Left hindlimb (tissue), 1 donor: ENCODE measurements around the gene PPP1R15A.
A peak's percentile ranks its signal among the peaks of the same experiment; 100 is the strongest.
"Not testable (repeated sequence)": the region's sequence is repeated elsewhere in the genome, so short reads cannot be mapped to it uniquely, and the experiment has no call there.

ENCODE experiments used
- DNase-seq: peaks from one replicate; pipeline ENCODE4 v3.0.0-alpha.2; 2018

Gene PPP1R15A

DNA sequence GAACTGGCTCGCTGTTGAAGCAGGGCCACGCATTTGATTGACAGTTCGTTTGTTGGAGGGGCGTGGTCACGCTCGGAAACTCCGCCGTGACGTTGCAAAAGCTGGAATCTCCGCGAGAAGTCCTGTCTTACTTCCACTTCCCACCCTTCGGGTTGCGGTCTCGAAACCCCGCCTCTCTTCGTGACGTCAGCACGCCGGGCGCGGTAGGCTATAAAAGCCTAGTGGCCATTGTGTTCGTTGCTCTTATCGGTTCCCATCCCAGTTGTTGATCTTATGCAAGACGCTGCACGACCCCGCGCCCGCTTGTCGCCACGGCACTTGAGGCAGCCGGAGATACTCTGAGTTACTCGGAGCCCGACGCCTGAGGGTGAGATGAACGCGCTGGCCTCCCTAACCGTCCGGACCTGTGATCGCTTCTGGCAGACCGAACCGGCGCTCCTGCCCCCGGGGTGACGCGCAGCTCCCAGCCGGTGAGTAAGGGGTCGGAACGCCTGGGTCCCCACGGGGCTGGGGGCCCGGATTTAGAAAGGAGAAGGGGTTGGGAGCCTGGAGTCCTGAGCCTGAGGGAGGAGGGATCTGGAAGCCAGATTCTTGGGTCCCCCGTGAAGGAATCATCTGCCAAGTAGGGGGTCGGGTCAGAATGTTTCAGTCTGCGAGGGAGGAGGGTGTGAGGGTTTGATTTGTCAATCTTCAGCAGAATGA lies at the start of gene PPP1R15A:
TSS of gene PPP1R15A (plus strand) at position 240 of the 702 bp plus-strand sequence. CDS start 813 bp downstream, outside the sequence.
- peak; percentile 99 for DNase-seq

DNA sequence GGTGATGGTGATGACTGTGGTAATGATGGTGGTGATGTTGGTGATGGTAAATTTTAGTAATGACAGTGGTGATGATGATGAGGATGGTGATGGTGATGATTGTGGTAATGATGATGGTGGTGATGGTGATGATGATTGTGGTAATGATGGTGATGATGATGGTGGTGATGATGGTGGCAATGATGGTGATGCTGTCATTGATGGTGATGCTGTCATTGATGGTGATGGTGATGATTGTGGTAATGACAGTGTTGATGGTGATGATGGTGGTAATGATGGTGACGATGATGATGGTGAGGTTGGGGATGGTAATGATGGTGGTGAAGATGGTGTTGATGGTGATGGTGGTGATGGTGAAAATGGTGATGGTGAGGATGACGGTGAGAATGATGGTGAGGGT lies 49.7 kb upstream of the PPP1R15A start:
- no peak for DNase-seq

GRCh38 chr19:48826606-48827020 lies 45.6 kb upstream of the PPP1R15A start:
- no peak for DNase-seq

- no peak for DNase-seq
Observed at GRCh38 chr19:48830088-48830487, 42.1 kb upstream of the PPP1R15A start.

- DNase-seq, result no peak
Observed at GRCh38 chr19:48830965-48831364, 41.3 kb upstream of the PPP1R15A start.

DNA sequence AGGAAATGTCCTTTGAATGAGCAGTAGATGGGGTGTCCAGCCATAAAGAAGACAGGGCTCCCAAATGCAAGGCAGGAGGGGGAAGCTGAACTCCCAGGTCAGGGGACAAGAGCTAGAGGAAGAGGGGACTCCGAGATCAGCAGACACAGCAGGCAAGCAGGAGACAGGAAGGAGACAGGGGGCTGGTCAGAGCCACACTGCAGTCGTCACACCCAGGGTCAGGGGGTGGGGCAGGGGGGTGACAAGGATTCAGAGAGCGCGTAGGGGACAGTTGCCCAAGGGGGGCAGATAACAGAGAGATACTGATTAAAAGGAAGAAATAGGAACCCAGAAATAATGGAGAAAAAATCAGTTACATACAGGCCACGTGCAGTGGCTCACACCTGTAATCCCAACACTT lies 39.2 kb upstream of the PPP1R15A start:
- no peak for DNase-seq

DNA sequence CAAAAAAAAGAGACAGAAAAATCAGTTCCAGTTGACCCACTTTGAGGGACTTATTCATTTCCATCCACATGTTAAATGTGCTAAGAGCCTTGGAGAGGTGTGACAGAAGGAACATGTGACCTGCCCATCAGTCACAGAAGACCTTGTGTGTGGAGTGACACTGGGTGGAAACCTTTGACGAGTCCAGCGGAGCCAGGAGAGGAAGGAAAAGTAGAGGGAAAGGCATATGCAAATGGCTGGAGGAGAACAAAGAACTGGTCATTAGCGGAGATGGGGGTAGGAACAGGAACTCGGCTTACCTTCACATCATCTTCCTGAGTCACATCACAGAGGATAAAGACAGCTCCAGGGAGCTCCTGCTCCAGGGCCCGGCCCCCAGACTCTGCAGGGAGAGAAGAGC lies 38.2 kb upstream of the PPP1R15A start:
- DNase-seq, result no peak

GRCh38 chr19:48835734-48836088 lies 36.5 kb upstream of the PPP1R15A start:
- peak; percentile 87 for DNase-seq

- peak; percentile 76 for DNase-seq
Observed at GRCh38 chr19:48836089-48837017, 35.9 kb upstream of the PPP1R15A start, which contains the start of gene HSD17B14. HSD17B14 (minus strand) TSS chr19:48836491; CDS start chr19:48836411, 80 bp downstream.

- DNase-seq, result peak; percentile 87
Observed at GRCh38 chr19:48837051-48837524, 35.1 kb upstream of the PPP1R15A start.

DNA sequence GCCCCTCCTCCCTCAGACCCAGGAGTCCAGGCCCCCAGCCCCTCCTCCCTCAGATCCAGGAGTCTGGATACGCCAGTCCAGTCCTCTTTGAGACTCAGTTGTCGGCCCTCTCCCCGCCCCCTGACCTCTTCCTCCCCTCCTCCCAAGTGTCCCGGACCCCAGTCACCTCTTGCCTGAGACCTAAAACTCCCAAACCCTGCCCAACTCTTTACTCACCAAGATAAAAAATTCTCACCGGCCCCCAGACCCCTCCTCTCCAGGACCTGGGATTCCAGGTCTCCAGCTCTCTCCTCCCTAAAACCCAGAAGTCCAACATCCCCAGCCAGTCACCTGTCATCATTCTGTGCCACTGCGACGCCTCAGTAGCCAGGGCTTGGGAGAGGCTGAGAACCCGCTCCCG lies 34.5 kb upstream of the PPP1R15A start:
- no peak for DNase-seq

- no peak for DNase-seq
Observed at GRCh38 chr19:48841047-48841446, 31.2 kb upstream of the PPP1R15A start.

- DNase-seq, result no peak
Observed at GRCh38 chr19:48841571-48841970, 30.6 kb upstream of the PPP1R15A start.

DNA sequence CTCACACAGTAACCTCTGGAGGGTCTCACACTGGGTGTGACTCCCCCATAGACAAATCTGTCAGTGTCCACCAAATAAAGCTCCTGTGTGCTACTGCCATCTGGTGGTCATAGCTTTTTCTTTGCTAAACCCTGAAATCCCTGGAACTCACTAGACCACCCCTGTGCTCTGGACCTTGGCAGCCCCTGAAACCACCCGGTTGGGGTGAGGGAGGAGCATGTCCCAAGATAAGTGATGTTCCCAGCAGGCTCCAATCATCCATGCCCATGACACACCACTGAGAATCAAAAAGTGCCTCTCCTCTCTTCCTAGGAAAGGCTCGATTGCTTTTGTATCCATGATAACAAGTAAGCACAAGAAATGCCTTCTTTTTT lies 29.4 kb upstream of the PPP1R15A start:
- DNase-seq, result no peak

- DNase-seq, result no peak
Observed at GRCh38 chr19:48844472-48844871, 27.7 kb upstream of the PPP1R15A start.

DNA sequence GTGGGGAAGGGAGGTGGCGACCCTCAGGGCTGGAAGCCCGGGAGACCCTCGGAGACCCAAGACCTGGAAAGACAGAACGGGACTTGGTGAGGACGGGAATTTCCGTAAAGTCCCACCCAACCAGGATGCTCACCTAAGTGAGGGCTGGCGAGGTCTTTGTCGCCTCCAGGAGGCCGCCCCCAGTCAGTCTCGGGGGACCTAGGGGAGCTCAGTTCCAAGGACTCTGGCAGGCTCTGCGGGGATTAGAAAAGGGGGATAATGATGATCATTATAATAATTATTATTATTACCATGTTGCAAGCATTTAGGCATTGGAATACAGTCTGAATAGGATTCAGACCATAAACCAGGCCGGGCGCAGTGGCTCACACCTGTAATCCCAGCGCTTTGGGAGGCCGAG lies 26.8 kb upstream of the PPP1R15A start:
- no peak for DNase-seq

DNA sequence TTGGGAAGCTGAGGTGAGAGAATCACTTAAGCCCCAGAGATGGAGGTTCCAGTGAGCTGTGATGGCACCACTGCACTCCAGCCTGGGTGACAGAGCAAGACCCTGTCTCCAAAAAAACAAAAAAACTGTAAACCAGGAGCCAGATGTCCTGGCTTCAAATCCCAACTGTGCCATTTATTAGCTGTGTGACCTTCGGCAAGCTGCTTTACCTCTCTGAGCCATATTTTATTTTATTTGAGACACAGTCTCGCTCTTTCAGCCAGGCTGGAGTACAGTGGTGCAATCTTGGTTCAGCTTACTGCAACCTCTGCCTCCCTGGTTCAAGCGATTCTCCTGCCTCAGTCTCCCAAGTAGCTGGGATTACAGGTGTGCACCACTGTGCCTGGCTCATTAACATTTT lies 25.6 kb upstream of the PPP1R15A start:
- not testable (repeated sequence) for DNase-seq

GRCh38 chr19:48852292-48852691 lies 19.9 kb upstream of the PPP1R15A start:
- DNase-seq, result no peak

- no peak for DNase-seq
Observed at GRCh38 chr19:48853483-48853882, 18.7 kb upstream of the PPP1R15A start.

- DNase-seq, result no peak
Observed at GRCh38 chr19:48854103-48854502, 18.1 kb upstream of the PPP1R15A start.

GRCh38 chr19:48856921-48857320 lies 15.3 kb upstream of the PPP1R15A start:
- no peak for DNase-seq

GRCh38 chr19:48858984-48859710 lies 13.1 kb upstream of the PPP1R15A start:
- peak; percentile 29 for DNase-seq
